Measurements from ENCODE around the gene TAOK3.
"Not testable (repeated sequence)": the region's sequence is repeated elsewhere in the genome, so short reads cannot be mapped to it uniquely, and the experiment has no call there.

Gene TAOK3

DNA sequence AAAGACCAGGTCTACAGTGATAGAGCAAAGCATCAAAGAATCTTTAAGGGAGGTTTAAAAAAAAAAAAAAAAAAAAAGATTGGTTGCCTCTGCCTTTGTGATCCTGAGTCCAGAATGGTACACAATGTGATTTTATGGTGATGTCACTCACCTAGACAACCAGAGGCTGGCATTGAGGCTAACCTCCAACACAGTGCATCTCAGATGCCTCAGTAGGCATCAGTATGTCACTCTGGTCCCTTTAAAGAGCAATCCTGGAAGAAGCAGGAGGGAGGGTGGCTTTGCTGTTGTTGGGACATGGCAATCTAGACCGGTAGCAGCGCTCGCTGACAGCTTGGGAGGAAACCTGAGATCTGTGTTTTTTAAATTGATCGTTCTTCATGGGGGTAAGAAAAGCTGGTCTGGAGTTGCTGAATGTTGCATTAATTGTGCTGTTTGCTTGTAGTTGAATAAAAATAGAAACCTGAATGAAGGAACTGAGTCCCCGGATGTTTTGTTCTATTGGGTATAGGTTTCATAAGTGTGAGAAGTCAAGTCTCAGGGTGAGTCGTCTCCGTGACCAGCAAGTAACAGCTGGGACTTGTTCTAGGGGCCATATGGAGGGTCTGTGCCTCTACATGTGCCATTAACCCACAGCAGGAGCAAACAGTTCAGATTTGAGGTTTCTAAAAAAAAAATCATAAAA lies 227.5 kb downstream of the TAOK3 start:
- Mint-ChIP-seq H3K4me3 (no peak overlapping the region), H3K27ac (peak overlapping the region; percentile 77), H3K9me3 (no peaks in the 10 kb centered on the region), H3K27me3 (no peaks in the 10 kb centered on the region), H3K4me1 (peaks cover 25% of the 10 kb centered on the region), H3K36me3 (peaks cover 75% of the 10 kb centered on the region)
- peak; percentile 82 for ATAC-seq

DNA sequence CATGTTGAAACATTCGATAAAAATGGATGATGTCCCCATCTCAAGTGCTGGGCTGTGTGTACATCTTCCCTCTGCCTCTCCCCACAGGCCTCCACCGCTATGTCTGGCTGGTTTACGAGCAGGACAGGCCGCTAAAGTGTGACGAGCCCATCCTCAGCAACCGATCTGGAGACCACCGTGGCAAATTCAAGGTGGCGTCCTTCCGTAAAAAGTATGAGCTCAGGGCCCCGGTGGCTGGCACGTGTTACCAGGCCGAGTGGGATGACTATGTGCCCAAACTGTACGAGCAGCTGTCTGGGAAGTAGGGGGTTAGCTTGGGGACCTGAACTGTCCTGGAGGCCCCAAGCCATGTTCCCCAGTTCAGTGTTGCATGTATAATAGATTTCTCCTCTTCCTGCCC lies 228.2 kb downstream of the TAOK3 start:
- Mint-ChIP-seq H3K9me3 (no peaks in the 10 kb centered on the region), H3K27ac (peak overlapping the region; percentile 77), H3K36me3 (peaks cover 80% of the 10 kb centered on the region), H3K4me3 (no peak overlapping the region), H3K27me3 (no peaks in the 10 kb centered on the region), H3K4me1 (peaks cover 25% of the 10 kb centered on the region)
- no peak for ATAC-seq

DNA sequence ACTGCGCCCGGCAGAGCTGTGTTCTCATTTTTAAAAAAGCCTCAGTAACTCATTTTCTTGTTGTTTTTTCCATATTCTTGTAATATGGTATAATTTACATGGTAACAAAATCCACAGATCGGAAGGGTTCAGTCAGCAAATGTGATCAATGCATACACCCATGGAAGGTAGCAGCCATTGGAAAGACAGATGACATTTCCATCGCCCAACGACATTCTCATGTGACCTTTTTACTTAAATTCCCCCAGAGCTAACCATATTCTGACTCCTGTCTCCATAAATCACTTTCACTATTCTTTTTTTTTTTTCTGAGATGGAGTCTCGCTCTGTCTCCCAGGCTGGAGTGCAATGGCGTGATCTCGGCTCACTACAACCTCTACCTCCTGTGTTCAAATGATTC lies 231.9 kb downstream of the TAOK3 start:
- Mint-ChIP-seq H3K36me3 (peaks cover 64% of the 10 kb centered on the region), H3K27ac (no peak overlapping the region), H3K4me3 (no peak overlapping the region), H3K27me3 (no peaks in the 10 kb centered on the region), H3K4me1 (peaks cover 44% of the 10 kb centered on the region), H3K9me3 (no peaks in the 10 kb centered on the region)
- no peak for ATAC-seq

DNA sequence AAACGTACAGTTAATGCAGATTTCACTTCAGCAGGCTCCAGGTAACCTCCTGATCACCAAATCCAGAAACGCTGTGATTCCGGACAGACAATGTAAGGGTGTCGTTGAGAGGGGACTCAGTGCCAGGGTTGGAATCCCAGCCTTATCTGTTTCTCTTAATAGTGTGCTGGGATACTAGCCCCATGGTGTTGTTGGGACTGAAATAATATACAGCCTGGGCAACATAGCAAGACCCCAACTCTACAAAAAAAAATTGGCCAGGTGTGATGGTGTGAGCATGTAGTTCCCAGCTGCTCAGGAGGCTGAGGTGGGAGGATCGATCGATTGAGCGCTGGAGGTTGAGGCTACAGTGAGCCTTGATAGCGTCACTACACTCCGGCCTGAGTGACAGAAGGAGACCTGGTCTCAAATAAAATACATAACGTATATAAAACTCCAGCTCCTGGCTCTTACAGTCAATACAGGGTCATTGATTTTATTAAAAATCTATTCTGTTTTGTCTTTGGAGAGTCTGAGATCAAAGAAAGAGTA lies 235.5 kb downstream of the TAOK3 start:
- no peak for ATAC-seq

DNA sequence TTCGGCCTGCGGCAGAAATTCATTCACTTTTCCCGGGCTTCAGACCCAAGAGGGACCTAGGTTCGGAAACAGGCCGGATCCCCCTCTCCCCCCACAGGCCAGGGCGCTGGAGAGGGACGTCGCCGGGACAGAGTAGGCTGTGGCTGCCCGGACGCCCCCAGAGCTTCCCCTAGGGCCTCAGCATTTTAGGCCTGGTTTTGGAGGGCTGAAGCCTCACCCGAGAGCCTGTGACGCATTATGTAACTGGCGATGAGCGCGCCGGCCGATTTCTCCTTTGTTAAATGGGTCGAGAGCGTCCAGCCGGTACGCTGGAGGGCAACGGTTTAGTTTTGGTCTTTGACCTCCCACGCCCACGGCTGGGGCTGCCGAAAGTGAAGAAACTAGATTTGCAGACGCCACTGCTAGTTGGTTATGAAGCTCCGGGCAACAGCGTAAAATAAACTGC lies 236.1 kb downstream of the TAOK3 start:
- peaks cover 24% of the 10 kb centered on the region for H3K36me3 Mint-ChIP-seq

More for the DNA sequence above, 235.5 kb downstream of the TAOK3 start:
- Mint-ChIP-seq H3K4me3 (peak overlapping the region; percentile 98), H3K27me3 (no peaks in the 10 kb centered on the region), H3K36me3 (peaks cover 29% of the 10 kb centered on the region), H3K4me1 (peaks cover 31% of the 10 kb centered on the region), H3K9me3 (no peaks in the 10 kb centered on the region), H3K27ac (peak overlapping the region; percentile 85)

DNA sequence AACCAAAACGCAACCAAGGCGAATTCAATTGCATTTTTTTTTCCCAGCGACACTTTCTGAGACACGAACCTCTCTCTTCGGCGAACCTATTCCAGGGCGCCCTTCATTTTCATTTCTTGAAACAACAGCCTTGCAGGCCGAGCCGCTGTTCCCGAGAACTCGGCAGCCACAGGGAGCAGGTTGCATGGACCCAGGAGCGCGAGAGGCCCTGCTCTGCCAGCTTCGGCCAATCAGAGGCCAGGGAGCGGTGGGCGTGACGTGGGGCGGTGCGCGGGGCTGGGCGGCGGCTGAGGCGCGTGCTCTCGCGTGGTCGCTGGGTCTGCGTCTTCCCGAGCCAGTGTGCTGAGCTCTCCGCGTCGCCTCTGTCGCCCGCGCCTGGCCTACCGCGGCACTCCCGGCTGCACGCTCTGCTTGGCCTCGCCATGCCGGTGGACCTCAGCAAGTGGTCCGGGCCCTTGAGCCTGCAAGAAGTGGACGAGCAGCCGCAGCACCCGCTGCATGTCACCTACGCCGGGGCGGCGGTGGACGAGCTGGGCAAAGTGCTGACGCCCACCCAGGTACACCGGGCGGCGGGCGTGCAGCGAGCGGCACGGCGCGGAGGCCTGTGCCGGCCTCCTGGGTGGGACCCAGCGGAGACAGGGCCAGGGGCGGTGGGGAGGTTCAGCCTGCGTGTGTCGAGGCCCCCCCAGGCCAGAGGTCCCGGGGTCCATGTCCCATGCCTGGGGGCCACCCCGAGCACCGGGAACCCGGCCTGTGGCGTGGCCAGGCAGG lies 236.7 kb downstream of the TAOK3 start, which contains the start of gene PEBP1:
TSS of gene PEBP1 (plus strand) at position 337 of the 771 bp plus-strand sequence. CDS start at position 423, 86 bp downstream.
- Mint-ChIP-seq H3K27me3 (no peaks in the 10 kb centered on the region), H3K4me3 (peak within 1 kb of the TSS; percentile 98), H3K27ac (peak within 1 kb of the TSS; percentile 85), H3K9me3 (no peaks in the 10 kb centered on the region), H3K4me1 (peaks cover 31% of the 10 kb centered on the region), H3K36me3 (peaks cover 18% of the 10 kb centered on the region)
- ATAC-seq, result peak; percentile 99

More for the DNA sequence above, 236.1 kb downstream of the TAOK3 start:
- H3K27me3 Mint-ChIP-seq, result no peaks in the 10 kb centered on the region
- H3K4me1 Mint-ChIP-seq, result peaks cover 31% of the 10 kb centered on the region
- peak overlapping the region; percentile 85 for H3K27ac Mint-ChIP-seq
- no peaks in the 10 kb centered on the region for H3K9me3 Mint-ChIP-seq
- ATAC-seq, result peak; percentile 66
- H3K4me3 Mint-ChIP-seq, result peak overlapping the region; percentile 98

DNA sequence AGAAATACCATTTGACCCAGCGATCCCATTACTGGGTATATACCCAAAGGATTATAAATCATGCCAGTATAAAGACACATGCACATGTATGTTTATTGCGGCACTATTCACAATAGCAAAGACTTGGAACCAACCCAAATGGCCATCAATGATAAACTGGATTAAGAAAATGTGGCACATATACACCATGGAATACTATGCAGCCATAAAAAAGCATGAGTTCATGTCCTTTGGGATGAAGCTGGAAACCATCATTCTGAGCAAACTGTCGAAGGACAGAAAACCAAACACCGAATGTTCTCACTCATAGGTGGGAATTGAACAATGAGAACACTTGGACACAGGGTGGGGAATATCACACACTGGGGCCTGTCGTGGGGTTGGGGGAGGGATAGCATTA lies 243.3 kb downstream of the TAOK3 start:
- not testable (repeated sequence) for H3K27me3 Mint-ChIP-seq, ATAC-seq, H3K4me1 Mint-ChIP-seq, H3K9me3 Mint-ChIP-seq, H3K4me3 Mint-ChIP-seq, H3K36me3 Mint-ChIP-seq, H3K27ac Mint-ChIP-seq

DNA sequence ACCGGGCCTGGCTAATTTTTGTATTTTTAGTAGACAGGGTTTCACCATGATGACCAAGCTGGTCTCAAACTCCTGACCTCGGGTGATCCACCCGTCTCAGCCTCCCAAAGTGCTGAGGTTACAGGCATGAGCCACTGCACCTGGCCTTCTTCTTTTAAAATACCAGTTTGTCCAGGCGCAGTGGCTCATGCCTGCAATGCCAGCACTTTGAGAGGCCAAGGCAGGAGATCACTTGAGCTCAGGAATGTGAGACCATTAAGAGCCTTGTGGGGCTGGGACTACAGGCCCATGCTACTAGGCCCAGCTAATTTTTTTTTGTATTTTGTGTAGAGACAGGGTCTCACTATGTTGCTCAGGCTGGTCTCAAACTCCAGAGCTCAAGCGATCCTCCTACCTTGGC lies 244.8 kb downstream of the TAOK3 start:
- peaks cover 5% of the 10 kb centered on the region for H3K36me3 Mint-ChIP-seq
- no peaks in the 10 kb centered on the region for H3K4me1 Mint-ChIP-seq
- ATAC-seq, result no peak
- H3K4me3 Mint-ChIP-seq, result no peak overlapping the region
- no peaks in the 10 kb centered on the region for H3K27me3 Mint-ChIP-seq
- no peak overlapping the region for H3K27ac Mint-ChIP-seq
- no peaks in the 10 kb centered on the region for H3K9me3 Mint-ChIP-seq

DNA sequence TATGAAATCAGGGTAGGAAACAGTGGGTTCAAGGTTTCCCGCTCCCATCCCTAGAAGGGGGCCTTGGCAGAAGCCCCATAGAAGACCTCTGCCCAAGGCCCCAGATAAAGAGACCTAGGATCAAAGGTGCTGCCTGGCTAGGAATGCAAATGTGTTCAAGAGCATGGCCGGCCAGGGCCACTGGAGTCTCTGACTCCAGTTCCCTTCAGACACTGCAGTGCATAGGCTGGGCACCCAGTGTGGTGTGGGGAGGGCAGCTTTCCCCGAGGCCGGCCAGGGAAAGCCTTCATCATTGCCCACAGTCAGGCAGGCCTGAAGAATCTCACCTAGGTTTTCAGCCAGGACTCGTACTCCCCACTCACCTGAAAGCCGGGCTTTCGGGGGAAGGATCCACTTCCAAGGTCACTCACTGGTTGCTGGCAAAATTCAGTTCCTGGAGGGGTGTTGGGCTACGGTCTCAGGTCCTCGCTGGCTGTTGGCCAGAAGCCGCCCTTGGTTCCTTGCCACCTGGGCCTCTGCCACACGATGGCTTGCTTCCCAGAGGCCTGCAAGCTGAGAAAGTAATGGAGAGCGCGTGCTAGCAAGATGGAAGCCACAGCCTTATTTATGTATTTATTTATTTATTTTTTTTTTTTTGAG lies 246.5 kb downstream of the TAOK3 start:
- Mint-ChIP-seq H3K4me1 (no peaks in the 10 kb centered on the region), H3K36me3 (peaks cover 5% of the 10 kb centered on the region), H3K27ac (no peak overlapping the region), H3K4me3 (no peak overlapping the region), H3K27me3 (no peaks in the 10 kb centered on the region), H3K9me3 (no peaks in the 10 kb centered on the region)
- no peak for ATAC-seq

DNA sequence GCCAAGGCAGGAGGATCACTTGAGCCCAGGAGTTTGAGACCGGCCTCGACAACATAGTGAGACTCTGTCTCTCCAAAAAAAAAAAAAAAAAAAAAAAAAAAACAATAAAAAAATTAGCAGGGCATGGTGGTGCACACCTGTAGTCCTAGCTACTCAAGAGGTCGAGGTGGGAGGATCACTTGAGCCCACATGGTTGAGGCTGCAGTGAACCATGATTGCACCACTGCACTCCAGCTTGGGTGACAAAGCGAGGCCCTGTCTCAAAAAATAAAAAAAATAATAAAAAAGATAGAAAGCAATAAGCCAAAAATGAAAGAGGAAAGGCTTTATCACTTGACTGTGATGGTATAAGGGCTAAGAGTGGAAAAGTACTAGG lies 247.0 kb downstream of the TAOK3 start:
- Mint-ChIP-seq H3K27ac (no peak overlapping the region), H3K4me1 (peaks cover 1% of the 10 kb centered on the region), H3K36me3 (peaks cover 5% of the 10 kb centered on the region), H3K9me3 (no peaks in the 10 kb centered on the region), H3K27me3 (no peaks in the 10 kb centered on the region), H3K4me3 (no peak overlapping the region)
- ATAC-seq, result no peak

DNA sequence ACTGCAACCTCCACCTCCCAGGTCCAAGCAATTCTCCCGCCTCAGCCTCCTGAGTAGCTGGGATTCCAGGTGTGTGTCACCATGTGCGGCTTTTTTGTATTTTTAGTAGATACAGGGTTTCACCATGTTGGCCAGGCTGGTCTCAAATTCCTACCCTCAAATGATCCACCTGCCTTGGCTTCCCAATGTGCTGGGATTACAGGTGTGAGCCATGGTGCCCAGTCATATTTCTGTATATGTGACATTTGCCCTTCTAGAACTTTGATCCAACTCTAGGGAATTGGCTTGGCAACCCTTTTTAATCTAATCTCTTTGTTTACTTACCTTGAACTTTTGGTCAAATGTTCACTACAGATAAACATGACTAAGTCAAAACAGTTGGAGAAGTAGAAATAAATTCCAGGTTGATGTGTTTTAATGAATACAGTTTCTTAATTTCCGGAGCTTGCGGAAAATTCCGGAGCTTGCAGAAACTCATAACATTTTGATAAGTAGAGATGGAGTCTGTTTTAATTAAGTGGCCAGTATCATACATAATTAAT lies 248.3 kb downstream of the TAOK3 start:
- no peak for ATAC-seq
- Mint-ChIP-seq H3K27me3 (no peaks in the 10 kb centered on the region), H3K9me3 (no peaks in the 10 kb centered on the region), H3K27ac (no peak overlapping the region), H3K36me3 (peaks cover 5% of the 10 kb centered on the region), H3K4me1 (peaks cover 8% of the 10 kb centered on the region), H3K4me3 (no peak overlapping the region)

DNA sequence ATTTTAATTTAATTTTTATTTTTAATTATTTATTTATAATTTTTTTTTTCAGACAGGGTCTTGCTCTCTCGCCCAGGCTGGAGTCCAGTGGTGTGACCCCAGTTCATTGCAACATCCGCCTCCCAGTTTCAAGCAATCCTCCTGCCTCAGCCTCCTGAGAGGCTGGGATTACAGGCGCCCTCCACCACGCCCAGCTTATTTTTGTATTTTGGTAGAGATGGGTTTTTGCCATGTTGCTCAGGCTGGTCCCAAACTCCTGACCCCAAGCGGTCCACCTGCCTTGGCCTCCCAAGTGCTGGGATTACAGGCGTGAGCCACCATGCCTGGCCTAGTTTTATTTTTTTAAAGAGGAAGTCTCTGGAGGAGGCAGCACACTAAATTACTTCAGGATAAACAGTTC lies 250.4 kb downstream of the TAOK3 start:
- H3K27ac Mint-ChIP-seq, result no peak overlapping the region
- ATAC-seq, result no peak
- no peak overlapping the region for H3K4me3 Mint-ChIP-seq
- H3K27me3 Mint-ChIP-seq, result no peaks in the 10 kb centered on the region
- H3K9me3 Mint-ChIP-seq, result no peaks in the 10 kb centered on the region
- H3K4me1 Mint-ChIP-seq, result peaks cover 8% of the 10 kb centered on the region
- peaks cover 5% of the 10 kb centered on the region for H3K36me3 Mint-ChIP-seq

DNA sequence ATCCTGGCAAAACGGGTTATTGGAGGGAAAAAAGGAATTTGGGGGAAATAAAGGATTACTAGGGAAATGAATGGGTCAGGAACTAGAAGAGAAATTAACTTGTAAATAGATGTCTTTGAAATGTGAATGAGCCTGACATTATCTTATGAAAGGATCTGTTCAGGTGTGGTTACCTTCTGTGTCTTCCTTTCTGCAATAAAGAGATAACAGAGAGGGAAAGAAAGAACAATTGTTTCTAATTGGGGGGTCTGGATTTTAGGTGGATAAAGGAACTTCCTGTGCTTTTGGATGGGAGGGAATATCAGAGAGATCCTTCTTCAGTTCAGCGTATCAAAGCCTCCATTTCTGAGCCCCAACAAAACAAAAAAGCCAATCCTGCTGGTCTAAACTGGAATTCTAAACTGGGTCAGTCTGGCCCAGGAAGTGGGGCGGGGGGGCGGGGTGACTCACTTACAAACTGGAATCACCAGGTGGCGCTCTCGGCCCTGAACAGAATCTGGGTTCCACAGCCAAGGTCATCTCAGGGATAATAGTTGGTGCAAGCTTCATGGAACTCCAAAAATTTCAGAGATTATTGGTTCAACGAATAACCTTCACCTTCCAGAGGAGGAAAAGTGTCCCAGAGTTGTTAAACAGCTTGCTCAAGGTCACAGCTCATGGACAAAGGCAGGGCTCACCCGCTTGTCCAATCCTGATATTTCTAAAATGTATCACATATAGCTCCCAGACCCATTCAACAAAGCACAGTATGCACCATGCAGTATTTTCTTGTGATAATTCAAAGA lies 251.9 kb downstream of the TAOK3 start:
- no peak overlapping the region for H3K27ac Mint-ChIP-seq
- H3K9me3 Mint-ChIP-seq, result no peaks in the 10 kb centered on the region
- peaks cover 5% of the 10 kb centered on the region for H3K36me3 Mint-ChIP-seq
- H3K4me1 Mint-ChIP-seq, result peaks cover 8% of the 10 kb centered on the region
- ATAC-seq, result peak; percentile 51
- H3K4me3 Mint-ChIP-seq, result no peak overlapping the region
- no peaks in the 10 kb centered on the region for H3K27me3 Mint-ChIP-seq

DNA sequence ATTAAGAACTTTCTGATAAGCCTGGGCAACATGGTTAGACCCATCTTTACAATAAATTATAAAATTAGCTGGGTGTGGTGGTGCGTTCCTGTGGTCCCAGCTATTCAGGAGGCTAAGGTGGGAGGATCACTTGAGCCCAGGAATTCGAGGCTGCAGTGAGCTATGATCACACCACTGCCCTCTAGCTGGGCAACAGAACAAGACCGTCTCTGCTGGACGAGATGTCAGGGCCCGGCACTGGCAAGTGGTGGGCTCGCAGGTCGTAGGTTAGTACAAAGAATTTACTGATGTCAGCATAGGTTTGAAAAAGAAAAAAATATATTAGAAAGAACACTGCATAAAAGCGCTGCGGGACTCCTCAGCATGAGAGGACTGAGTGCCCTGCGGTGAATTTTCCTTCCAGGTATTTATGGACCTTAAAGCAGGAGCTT lies 253.2 kb downstream of the TAOK3 start:
- peaks cover 8% of the 10 kb centered on the region for H3K4me1 Mint-ChIP-seq
- H3K36me3 Mint-ChIP-seq, result no peaks in the 10 kb centered on the region
- no peak for ATAC-seq
- no peak overlapping the region for H3K4me3 Mint-ChIP-seq
- H3K27ac Mint-ChIP-seq, result no peak overlapping the region
- no peaks in the 10 kb centered on the region for H3K27me3 Mint-ChIP-seq
- no peaks in the 10 kb centered on the region for H3K9me3 Mint-ChIP-seq
